PFSK-1 (cell line): ENCODE measurements around the gene DSP.

ENCODE experiments used
- FOXP2 ChIP-seq: optimal IDR thresholded peaks from 2 replicates; pipeline ENCODE3; 2011; ENCODE audit warnings: borderline replicate concordance, control low read depth, inconsistent platforms; ENCODE audit not compliant: insufficient read depth; ENCODE audit errors: extremely low read length, extremely low read depth
- POLR2AphosphoS5 ChIP-seq: IDR thresholded peaks from 2 replicates; pipeline ENCODE4 v1.6.1; 2012; ENCODE audit warnings: low read depth, mild to moderate bottlenecking, control low read depth, low read length, moderate library complexity
- SIN3A ChIP-seq: IDR thresholded peaks from 2 replicates; pipeline ENCODE4 v1.6.1; 2012; ENCODE audit warnings: mild to moderate bottlenecking, low read length, moderate library complexity, borderline replicate concordance; ENCODE audit not compliant: insufficient read depth
- TAF1 ChIP-seq: IDR thresholded peaks from 2 replicates; pipeline ENCODE4 v1.6.1; 2012; ENCODE audit warnings: low read length, control low read depth, borderline replicate concordance; ENCODE audit not compliant: insufficient read depth
- TF ChIP-seq, protein P1 (sequence below), 2 experiments: IDR thresholded peaks; 2 replicates each; pipeline versions ENCODE4 v1.6.1 to v1.8.0; 2011 to 2012; ENCODE audit warnings: low read depth in 2 of 2, low read length in 2 of 2, control low read depth in 1 of 2, inconsistent platforms in 1 of 2, mild to moderate bottlenecking in 1 of 2, moderate library complexity in 1 of 2; ENCODE audit not compliant: insufficient read depth in 1 of 2

DNA sequence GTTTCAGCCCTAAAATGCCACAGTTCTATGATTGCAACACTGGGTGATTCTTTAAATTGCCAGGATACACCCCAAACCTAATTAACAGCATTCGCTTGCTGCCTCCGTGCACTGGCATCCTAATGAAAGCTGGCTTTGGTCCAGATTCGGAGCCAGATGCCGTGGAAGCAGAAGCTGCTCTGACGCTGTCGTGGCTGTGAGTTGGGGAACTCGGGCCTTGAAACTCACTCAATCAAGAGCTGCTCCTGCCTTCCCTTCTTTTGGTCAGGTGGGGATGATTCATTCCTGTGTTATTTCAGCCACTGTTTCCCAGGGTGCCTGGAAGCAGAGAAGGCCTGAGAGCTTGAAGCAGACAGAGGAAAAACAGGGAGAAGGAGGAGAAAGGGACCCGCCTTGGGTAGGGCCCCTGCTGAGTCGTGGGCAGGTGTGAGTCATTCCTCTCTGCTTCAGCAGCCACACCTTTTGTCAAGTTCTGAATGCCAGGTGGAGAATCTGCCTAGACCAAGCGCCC lies 36.2 kb upstream of the DSP start:
- TF ChIP-seq, protein P1, sequence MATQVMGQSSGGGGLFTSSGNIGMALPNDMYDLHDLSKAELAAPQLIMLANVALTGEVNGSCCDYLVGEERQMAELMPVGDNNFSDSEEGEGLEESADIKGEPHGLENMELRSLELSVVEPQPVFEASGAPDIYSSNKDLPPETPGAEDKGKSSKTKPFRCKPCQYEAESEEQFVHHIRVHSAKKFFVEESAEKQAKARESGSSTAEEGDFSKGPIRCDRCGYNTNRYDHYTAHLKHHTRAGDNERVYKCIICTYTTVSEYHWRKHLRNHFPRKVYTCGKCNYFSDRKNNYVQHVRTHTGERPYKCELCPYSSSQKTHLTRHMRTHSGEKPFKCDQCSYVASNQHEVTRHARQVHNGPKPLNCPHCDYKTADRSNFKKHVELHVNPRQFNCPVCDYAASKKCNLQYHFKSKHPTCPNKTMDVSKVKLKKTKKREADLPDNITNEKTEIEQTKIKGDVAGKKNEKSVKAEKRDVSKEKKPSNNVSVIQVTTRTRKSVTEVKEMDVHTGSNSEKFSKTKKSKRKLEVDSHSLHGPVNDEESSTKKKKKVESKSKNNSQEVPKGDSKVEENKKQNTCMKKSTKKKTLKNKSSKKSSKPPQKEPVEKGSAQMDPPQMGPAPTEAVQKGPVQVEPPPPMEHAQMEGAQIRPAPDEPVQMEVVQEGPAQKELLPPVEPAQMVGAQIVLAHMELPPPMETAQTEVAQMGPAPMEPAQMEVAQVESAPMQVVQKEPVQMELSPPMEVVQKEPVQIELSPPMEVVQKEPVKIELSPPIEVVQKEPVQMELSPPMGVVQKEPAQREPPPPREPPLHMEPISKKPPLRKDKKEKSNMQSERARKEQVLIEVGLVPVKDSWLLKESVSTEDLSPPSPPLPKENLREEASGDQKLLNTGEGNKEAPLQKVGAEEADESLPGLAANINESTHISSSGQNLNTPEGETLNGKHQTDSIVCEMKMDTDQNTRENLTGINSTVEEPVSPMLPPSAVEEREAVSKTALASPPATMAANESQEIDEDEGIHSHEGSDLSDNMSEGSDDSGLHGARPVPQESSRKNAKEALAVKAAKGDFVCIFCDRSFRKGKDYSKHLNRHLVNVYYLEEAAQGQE (IDR thresholded peaks at IDR 0.05; ENCODE audit: insufficient read depth in 1 of 2, low read depth in 2 of 2, low read length in 2 of 2) = no peak
- TF ChIP-seq POLR2AphosphoS5 (no peak), SIN3A (no peak), TAF1 (no peak), FOXP2 (no peak)
